GM19455 (cell line): ENCODE results near the gene PPOX.
A peak's percentile ranks its signal among the peaks of the same experiment; 100 is the strongest.

Experiments used
- ATAC-seq: cut with Tn5 transposase; IDR thresholded peaks from one replicate; pipeline ENCODE4 v1.9.1; 2021; ENCODE audit not compliant: unreplicated experiment

PPOX gene

DNA sequence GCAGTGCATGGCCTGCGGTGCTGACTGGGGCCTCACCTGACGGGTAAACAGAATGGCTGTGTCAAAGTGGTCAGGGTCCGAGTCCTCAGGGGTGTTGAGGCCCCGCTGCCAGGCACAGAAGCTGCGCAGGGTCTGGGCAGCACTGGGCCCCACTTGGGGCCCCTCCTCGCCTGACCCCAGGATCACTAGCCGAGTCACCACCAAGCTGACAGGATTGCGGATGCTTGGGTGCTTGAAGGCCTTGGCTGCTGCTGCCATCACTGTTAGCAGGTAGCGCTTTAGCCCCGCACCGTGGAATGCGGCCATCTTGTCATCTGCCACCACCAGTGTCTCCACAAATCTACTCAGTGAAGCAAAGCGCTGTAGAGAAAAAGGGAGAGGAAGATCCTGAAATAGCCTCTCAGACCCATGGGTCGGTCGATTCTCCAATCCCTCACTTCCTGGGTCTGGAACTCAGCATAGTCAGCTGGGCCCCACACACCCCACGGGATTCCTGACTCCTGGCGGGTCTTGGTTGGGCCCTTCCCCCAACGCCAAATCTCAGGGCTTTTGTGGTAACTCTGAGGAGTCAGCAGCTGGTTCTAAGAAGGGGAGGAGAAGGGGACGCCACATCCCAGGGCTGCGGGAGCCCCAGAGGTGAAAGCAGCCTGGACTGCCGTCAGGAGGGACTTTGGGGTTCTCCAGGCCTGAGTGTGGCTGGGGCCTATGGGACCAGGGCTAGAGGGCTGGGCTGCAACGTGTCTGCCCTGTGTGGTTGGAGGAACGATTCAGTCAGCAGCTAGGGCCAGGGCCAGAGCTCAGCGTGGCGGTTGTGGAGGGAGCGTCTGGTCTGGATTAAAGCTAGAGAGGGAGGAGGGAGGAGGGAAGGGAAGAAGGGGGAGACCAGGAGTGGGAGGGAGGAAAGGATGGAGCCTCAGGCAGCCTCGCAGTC lies 30.6 kb downstream of the PPOX start:
- ATAC-seq, result no peak

DNA sequence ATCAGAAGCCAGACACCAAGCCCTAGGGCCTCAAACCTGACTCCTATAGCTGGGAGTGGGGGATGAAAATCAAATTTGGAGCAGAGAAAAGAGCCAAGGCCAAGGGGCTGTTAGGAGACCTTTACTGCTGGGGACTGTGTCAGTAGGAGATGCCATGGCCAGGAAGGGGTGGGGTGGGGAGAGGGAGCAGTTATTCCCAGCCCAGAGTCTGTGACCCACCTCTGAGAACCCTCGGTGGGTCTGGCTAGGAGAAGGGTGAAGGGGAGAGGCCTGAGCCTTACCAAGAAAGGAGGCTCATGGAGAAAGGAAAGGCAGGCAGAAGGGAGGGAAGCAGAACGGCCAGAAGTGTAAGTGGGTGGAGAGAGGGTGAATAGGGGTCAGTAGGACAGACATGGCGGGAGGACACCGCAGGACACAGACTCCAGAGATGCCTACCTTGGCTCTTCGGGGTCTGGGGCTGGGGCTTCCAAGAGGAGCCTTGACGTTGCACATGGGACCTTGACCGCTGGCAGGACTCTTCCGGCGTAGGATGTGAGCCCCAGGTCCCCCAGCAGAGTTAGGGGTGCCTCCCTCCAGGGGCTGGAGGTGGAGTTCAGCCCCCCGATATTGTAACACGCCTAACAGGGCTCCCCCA lies 31.5 kb downstream of the PPOX start:
- no peak for ATAC-seq

DNA sequence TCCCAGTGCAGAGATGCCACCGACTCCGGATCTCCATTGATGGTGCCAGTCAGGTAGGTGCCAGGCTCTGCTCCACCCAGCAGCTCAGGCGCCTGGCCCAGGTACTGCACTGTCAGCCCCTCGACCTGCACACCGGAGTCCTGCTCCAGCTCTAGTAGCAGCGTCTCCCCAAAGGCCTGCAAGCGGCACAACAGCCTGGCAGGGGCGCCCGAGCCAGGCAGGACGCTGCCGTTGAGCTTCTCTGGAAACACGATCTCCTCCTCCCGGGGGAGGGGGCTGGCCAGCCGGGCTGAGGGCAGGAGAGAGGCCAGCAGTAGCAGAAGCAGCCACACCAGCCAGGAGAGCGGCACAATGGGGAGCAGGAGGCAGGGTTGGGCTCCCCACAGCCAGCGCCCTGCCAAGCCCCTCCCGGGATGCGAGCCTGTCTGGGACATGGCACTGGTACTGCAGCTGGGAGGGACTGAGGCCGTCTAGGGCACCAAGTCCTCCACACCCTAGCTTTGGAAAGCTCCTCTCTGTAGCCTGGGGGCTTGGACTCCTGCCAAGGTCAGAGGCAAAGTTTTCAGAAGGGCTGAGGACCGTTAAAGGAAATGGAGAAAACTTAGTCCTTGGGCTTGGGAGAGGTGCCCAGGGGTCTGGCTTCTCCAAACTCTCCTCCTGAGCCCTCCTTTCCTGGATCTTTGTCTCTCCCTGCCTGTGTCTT lies 32.1 kb downstream of the PPOX start:
- no peak for ATAC-seq

DNA sequence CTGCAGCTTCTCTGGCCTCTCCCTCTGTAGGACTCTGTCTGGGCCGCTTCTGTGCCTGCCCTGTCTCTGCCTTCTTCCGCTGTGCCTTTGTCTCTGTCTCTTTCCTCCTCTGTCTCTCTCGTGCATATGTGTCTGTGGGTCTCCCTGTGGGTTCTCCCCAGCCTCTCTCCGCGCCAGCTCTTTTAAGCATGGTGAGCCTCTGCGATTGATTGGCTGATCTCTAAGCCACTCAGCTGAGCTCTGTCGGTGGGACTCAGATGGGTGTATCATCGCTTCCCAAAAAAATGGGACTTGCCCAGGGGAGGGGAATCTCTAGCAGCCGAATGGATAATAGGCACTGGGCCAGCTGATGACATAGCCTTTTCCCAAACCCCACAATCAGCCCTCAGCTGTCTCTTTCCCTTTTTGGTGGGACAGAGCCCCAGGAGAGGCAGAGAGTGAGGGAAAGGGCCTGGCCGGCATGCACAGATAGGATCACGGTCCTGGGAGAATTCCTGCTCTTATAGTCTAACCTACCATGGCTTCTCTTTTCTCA lies 32.7 kb downstream of the PPOX start, which contains the start of gene ADAMTS4:
ADAMTS4 (minus strand) TSS at position 158 of the 535 bp plus-strand sequence. CDS start 427 bp downstream, outside the sequence.
- ATAC-seq, result no peak

DNA sequence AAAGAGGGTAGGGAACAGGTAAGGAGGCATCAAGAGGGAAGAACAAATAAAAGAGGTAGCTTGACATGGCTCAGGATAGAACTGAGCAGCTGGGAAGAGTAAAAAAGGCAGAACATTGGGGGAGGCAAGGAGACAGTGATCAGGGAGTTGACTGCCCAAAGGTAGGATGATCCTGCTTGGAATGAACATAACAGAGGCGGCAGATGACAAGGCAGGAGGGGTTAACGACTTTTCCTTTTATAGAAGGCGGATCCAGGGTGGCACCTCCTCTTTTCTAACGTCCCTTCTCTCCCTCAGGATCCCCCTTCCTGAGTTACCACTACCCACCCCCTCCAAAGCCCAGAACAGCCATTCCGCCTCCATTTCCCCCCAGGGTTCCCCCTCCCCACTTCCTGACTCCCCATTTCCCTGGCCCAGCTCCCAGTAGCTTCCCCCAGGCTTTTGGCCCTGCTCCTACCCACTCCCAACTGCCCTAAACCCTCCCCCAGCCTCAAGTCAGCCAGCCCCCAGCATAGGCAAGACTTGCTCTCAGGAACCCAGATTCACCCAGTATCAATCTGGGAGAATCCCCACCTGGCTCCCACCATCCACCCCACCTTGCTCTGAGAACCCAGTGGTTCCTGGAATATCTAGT lies 33.4 kb downstream of the PPOX start:
- no peak for ATAC-seq

DNA sequence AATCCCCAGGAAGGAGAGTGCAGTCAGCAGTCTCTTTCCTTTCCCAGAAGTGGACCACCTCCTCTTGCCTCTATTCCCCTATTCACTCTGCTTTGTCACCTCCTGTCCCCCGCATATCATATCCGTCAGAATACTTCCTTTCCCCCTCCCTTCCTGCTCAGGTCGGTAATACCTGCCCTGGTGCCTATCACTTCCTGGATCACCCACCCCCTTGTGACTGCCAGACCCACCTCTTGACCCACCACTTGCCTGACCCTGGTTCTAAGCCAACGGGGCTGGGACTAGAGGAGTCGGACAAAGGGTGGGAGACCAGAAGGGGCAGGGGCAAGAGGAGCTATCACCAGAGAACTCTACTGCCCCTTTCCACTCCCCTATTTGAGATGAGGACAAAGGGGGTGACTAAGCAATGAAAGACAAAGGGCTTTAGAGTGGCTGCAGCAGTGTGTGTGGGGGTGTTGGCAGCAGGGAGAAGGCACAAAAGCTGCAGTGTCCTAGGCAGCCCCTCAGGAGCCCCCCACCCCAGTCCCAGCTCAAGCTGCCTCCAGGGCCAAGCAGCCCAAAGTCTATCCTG lies 34.3 kb downstream of the PPOX start:
- ATAC-seq, result no peak

DNA sequence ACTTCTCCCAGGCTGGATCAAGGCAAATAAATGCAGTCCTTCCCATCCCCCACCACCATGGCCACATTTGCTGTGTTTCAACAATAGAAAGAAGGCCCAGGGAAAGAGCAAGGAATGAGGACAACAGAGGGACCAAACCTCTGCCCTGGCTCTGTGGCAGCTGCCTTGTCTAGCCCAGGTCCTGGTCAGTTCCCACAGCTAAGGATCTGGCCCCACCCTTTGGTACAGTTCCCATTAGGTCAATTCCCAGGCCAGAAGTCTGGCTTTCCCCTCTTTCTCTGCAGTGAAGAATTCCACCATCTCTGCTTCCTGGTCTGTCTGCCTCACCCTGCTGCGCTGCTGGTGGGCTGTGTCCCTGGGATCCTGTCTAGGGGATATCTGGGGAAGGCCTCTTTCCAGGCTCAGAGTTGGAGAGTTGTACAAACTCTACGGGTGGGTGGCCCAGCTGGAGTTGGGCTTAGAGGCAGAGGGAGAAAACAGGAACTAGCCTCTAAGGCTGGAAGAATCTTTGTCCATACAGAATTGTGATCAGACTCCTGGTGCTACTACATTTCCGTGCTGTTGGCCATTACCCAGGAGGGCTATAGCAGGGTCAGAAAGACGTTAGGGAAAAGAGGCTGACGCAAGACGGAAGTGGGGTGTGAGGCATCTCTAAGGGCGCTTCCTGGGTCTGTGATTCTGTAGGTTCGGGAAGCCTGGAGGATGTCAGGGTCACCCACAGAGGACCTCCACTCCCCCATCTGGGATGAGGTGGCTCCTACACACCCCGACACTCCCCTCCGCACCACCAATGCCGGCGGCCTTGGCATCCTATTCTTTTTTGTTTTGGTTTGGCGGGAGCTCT lies 35.0 kb downstream of the PPOX start:
- ATAC-seq, result no peak

DNA sequence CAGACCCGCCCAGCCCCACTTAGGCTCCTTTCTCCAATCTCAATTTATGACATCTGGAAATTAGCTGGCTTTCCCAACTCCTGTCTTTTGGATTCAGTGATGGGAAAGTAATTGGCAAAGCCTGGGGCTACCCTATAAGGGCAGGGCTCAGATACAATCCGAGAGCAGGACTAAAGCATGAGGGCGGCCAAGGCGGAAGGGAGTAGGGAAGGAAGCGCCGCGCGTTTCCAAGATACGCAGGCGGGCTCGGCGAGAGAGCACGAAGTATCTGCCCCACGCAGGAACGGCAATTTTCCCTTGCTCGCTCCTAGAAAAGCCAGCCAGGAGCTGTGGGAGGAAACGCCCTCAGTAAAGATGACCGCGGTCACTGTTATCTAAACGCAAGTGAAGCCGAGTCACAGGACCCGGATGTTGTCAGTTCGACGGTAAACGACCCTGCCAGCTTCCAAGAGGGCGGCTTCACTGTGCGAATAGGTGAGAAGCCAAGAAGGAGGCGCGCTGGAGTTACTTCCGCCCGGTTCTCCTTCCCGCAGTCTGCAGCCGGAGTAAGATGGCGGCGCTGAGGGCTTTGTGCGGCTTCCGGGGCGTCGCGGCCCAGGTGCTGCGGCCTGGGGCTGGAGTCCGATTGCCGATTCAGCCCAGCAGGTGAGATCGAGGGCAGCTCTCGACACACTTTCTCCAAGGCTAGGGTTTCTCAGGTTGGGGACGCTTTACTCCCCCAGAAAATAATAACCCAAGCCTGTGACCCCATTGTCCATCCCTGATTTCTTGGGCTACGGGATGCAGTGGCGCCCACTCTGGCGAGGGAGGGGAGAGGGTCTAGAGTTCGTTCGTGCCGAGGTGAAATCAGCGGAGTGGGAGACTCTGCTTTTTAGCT lies 35.8 kb downstream of the PPOX start, which contains the start of gene NDUFS2:
NDUFS2 (plus strand) TSS at position 532 of the 877 bp plus-strand sequence; CDS start at position 551, 19 bp downstream.
- peak; percentile 97 for ATAC-seq

DNA sequence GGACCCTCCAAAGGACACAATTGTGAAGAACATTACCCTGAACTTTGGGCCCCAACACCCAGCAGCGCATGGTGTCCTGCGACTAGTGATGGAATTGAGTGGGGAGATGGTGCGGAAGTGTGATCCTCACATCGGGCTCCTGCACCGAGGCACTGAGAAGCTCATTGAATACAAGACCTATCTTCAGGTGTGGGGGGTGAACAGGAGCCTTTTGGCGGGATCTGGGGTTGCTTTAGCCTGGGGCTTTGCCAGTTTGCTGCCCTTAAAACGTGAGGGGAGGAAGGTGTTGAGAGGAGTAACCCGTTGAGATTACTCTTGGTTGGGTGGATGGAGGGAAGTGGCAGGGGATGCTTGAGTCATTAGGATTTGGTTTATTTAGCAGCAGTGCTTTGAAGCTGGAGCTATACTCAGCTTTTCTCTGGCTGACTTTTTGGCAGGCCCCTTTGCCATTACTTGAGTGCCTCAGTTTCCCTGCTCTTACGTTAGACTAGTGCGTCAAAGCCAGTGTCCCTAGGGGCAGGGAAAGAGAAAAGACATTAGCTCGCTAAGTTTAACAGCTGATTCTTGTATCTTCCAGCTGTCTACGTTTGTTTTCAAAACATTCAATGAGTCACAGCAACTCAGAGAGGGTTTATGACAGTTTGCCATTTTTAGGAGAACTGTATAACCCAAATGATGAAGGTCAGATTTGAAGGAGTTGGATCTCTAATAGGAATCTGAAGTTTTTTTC lies 40.4 kb downstream of the PPOX start:
- no peak for ATAC-seq

DNA sequence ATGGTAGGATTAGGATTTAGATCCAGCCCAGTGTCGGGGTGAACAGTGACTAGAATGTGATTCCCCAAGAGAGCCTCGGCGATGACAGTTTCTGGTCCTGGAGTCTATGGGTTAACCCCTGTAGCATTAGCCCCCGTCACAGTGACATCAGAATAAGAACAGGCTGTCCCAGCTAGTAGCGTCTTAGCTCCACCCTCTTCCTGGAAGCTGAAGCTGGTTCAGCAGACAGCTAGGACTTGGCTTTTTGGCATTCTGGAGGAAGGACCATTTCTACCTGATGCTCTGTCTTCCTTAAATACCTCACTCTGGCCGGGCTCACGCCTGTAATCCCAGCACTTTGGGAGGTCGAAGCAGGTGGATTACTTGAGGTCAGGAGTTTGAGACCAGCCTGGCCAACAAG lies 40.9 kb downstream of the PPOX start:
- no peak for ATAC-seq

DNA sequence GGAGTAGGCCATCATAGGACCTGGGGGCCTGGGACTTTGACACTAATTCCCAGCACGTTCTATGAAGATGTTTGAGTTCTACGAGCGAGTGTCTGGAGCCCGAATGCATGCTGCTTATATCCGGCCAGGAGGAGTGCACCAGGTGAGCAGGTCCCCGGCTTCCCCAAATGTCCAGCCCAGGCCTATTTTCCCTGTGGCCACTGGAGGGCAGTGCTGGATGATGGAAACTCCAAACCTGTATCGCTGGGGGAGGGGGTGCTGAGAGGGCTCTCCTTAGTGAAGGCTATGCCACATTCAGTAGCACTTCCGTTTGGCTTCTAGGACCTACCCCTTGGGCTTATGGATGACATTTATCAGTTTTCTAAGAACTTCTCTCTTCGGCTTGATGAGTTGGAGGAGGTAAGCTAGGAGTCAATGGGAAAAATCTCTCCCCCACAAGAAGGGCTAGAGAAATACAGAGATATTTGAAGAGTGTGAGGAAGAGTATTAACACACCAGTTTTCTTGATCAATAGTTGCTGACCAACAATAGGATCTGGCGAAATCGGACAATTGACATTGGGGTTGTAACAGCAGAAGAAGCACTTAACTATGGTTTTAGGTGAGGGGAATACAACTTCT lies 43.7 kb downstream of the PPOX start:
- ATAC-seq, result no peak

DNA sequence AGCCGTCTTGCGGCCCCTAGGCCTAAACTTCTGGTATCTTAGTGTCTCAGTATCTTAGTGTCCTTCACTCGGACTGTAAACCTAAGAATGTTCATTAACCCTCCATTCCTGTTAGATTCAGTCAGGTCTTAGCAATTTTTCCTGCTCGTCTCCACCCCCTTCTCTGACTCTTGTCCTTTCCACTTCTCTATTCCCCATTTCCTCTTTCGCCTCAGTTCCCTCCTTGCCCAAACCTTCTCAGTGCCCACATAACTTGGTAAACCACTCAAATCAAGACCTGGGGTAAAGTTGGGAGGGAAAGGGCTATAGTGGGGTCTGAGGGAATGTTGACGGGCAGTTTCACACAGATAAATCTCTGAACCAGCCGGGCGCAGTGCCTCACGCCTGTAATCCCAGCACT lies 48.1 kb downstream of the PPOX start:
- ATAC-seq, result no peak

DNA sequence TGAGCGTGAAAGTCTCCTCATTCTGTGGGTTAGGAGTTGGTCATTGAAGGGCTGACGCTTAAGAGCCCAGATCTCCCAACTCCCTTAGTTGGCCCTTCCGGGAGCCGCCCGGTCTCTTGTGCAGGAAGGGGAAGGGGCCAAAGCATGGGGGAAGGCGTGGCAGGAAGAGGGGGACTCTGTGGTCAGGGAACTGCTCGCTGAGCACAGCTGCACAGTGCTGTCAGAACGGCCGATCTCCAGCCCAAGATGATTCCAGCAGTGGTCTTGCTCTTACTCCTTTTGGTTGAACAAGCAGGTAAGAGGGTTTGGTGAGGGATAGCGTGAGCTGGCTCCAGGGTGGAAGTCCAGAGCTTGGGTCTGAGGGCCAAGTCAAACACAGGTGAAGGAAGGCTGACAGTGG lies 48.9 kb downstream of the PPOX start, which contains the start of gene FCER1G:
FCER1G (plus strand) TSS at position 220 of the 400 bp plus-strand sequence; CDS start at position 247, 27 bp downstream.
- no peak for ATAC-seq

DNA sequence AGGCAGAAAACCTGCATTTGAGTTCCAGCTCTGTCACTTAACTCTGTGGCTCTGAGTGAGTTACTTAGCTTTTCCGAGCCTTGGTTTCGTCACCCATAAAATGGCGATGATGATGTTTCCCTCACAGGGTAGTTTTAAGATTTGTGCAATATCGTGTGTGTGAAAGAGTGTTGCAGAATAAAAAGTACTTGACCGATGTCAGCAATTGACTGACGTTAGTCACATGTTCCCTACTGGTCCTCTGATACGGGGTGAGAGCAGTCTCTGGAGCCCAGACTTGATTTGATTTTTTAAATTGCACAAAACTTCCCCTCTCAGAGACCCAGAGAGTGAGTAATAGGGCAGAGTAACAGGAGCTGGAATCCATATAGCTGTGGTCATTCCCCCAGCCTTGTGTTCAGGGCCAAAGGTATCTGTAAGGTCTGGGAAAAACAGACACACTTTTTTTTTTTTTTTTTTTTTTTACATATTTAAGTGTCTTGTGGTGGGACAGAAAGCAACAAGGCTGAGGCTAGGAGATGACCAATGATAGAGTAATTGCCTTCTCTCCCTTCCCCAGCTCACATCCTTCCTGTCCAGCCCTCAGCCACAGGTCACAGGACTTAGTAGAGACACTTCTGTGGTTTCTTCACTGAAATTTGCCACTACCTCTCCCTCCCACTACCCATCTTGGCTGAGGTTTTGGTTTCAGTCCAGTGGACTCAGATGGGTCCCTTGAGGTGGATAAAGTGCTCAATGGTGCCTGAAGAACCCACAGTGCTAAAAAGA lies 50.9 kb downstream of the PPOX start:
- peak; percentile 75 for ATAC-seq

DNA sequence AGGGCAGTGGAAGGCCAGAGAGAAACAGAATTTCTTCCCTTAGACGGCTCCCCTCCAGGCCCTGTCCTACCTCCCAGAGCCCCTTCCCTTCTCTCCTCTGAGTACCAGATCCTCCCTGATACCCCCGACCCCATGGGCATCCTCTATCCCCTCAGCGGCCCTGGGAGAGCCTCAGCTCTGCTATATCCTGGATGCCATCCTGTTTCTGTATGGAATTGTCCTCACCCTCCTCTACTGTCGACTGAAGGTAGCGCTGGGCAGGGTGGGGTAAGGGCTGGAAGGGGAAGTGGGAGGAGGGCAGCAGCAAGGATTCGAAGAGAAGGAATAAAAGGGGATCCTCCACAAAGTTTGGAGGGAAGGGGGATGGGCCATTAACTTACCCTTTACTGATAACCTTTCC lies 51.6 kb downstream of the PPOX start:
- ATAC-seq, result no peak

DNA sequence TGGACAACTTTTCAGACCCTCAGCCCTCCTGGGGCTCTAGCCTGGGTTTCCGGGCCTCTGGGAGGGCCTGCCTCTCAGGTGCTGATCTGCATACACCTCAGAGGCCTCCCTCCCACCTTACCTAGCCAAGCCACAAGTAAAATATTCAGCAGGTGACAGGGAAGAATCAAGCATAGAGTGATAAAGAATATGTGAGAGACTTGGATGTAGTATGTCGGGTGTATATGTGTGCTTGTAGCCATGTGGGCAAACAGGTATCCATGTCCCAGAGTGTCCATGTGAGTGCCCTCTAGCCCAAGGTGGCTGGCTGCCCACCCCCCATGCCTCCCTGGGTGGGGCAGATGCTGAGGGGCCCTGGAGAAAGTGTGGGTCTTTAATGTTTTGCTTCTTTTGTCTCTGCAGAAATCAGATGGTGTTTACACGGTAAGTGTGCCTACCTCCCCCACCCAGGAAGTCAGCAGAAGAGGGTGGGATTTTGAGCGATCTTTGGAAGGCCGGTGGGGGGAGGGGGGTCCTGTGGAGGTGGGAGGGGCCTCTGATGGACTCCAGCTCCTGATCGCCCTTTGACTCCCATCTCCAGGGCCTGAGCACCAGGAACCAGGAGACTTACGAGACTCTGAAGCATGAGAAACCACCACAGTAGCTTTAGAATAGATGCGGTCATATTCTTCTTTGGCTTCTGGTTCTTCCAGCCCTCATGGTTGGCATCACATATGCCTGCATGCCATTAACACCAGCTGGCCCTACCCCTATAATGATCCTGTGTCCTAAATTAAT lies 52.3 kb downstream of the PPOX start:
- no peak for ATAC-seq
